Ectodermal cell (in vitro differentiated cells): ENCODE measurements around the gene URM1. TPM values are rescaled to one million over a fixed set of nuclear protein-coding genes. Genes with fewer than 3 reads are reported as not detected.

Source experiments
- H3K27ac ChIP-seq: 2 replicates; pipeline ENCODE4 v1.7.0; 2013; ENCODE audit warnings: mild to moderate bottlenecking, low read depth, low read length; ENCODE audit not compliant: insufficient read depth, poor library complexity, severe bottlenecking
- H3K27me3 ChIP-seq: 2 replicates; pipeline ENCODE4 v1.7.0; 2013; ENCODE audit warnings: mild to moderate bottlenecking, low read length; ENCODE audit not compliant: insufficient read depth, control insufficient read depth, poor library complexity, severe bottlenecking
- H3K36me3 ChIP-seq: one replicate; pipeline ENCODE4 v1.7.0; 2013; ENCODE audit warnings: low read length; ENCODE audit not compliant: control insufficient read depth, insufficient read depth
- H3K4me1 ChIP-seq: one replicate; pipeline ENCODE4 v1.7.0; 2013; ENCODE audit warnings: low read length; ENCODE audit not compliant: control insufficient read depth, insufficient read depth
- H3K4me3 ChIP-seq: 2 replicates; pipeline ENCODE4 v1.7.0; 2013; ENCODE audit warnings: low read depth, low read length, control low read depth; ENCODE audit not compliant: insufficient read depth
- H3K9me3 ChIP-seq: 2 replicates; pipeline ENCODE4 v1.7.0; 2013; ENCODE audit warnings: mild to moderate bottlenecking, low read length, moderate library complexity; ENCODE audit not compliant: control insufficient read depth
- WGBS, 2 experiments: methylation state at CpG; one replicate each; pipeline ENCODE4 v1.1.7; 2013; ENCODE audit warnings: missing lambda C conversion rate in 2 of 2; 5-methylcytosine and 5-hydroxymethylcytosine counted together
- polyA plus RNA-seq, 4 experiments: library from polyadenylated mRNA; stranded (reverse); fragments of 50-300 nt; gene quantifications; one replicate each; pipeline ENCODE4 v1.2.3, GENCODE V29; 2013

Gene URM1
- polyA plus RNA-seq (2013, experiment 1 of 4), result 69.7 TPM
- 61.6 TPM for polyA plus RNA-seq (2013, experiment 2 of 4)
- polyA plus RNA-seq (2013, experiment 3 of 4), result 43.7 TPM
- 47.7 TPM for polyA plus RNA-seq (2013, experiment 4 of 4)

DNA sequence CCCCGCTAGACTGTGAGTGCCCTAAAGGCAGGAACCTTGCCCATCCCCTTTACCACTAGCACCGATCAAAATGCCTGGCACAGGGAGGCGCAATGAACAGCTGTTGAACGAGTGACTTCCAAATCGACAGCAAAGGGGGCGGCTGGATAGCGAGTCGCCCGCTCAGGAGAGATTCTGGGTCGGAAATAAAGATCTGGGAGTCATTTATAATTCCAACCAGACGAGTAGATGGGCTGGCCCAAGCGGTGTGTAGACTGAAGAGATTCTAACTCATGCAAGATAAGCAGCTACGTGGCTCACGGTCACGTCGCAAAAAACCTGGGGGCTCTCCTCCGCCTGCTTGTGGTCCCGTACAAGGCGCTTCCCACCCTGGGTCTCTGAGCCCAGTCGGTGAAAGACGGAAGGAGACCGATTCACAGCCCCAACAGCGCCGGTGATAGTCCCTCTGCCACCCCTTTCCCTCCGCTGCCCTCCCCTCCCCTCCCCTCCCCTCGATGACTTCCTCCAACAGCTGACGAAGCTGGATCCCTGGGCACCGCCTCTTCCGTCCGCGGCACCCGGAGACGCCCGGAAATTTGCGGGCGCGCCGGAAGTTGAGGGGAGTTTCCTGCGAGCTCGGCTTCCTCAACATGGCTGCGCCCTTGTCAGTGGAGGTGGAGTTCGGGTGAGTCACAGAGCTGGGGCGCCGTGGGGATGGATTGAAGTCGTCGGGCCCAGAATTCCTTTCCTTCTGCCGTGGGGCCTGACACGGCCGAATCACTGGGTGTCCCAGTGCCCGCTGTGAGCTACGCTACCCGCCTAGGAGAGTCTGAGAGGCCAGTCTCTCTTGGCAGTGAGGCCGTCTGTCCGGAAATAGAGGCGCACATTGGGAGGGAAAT is at the start of gene URM1:
URM1 (plus strand) TSS at position 623 of the 878 bp plus-strand sequence; CDS start at position 630, 7 bp downstream.
- H3K4me3 ChIP-seq, result peak within 1 kb of the TSS; percentile 83

DNA sequence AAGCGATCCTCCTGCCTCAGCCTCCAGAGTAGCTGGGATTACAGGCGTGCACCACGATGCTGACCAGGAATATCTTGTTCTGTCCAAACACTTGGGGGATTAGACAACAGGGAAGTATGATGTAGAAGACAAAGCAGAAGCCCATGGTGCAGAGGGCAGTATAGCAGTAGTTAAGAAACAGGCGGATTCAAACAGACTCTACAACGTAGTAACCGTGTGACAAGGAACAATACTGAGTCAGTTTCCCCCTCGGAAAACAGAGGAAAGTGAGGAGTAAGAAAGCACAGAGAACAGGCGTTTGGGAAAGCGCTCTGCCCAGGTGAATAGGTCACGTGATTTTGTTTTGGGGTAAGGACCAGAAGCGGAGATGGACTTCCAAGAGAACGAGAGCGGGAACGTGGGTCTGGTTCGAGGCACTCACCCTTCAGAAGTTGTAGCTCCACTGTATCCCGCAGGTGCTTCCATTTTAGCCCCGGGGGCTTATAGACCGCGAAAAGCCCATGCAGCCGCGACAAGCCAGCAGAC is 49.2 kb upstream of the URM1 start:
- peak overlapping the region; percentile 92 for H3K4me3 ChIP-seq
- H3K4me1 ChIP-seq, result peaks cover 10% of the 10 kb centered on the region
- 2 to 3% methylated on average over 21 of the region's 21 CpGs for WGBS, 2 experiments
- peaks cover 14% of the 10 kb centered on the region for H3K36me3 ChIP-seq
- no peaks in the 10 kb centered on the region for H3K27me3 ChIP-seq
- H3K27ac ChIP-seq, result peak overlapping the region; percentile 88
- H3K9me3 ChIP-seq, result no peaks in the 10 kb centered on the region

More for the DNA sequence above, at the start of gene URM1:
- Histone ChIP-seq H3K27me3 (peaks cover 15% of the 10 kb centered on the region), H3K27ac (peak within 1 kb of the TSS; percentile 60), H3K9me3 (no peaks in the 10 kb centered on the region), H3K4me1 (peaks cover 10% of the 10 kb centered on the region), H3K36me3 (no peaks in the 10 kb centered on the region)
- WGBS, 2 experiments, result 1% methylated on average over 55 of the region's 55 CpGs

DNA sequence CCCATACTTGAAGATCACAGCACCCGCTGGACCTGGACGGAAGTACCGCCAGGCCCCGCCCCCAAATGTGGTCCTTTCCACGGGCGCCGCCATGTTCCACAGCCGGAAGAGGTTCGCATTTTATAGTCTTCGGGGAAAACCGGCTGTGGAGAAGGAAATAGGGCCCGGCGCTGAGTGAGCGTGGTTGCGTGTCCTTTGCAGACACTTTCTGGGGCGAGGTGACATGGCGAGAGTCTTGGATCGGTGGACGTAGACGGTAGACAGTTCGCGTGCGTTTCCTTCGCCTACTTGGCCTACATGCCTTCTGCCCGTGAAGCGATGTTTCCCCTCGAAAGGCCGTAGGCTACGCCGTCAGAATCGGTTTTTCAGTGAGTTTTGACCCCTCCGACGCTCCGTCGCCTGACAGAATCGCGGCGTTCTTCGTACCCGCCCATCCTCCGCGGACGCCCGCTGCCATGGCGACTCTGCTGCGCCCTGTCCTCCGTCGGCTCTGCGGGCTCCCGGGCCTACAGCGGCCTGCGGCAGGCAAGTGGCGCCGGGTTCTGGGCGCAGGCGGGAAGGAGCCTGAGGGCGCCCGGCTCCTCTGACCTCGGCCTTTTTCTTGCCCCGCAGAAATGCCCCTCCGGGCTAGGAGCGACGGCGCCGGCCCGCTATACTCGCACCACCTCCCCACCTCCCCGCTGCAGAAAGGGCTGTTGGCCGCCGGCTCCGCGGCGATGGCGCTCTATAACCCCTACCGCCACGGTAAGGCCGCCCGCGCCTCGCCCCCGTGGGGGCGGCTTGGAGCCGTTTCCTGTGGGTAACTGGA is 48.6 kb upstream of the URM1 start, which contains the start of the genes COQ4 and TRUB2:
COQ4 (plus strand) TSS at position 436 of the 808 bp plus-strand sequence; CDS start at position 456, 20 bp downstream.
TRUB2 (minus strand) TSS at position 44 of the 808 bp plus-strand sequence; CDS start at position 5, 39 bp downstream.
- Histone ChIP-seq H3K9me3 (no peaks in the 10 kb centered on the region), H3K4me3 (peak within 1 kb of the TSS; percentile 92), H3K27me3 (no peaks in the 10 kb centered on the region), H3K4me1 (peaks cover 10% of the 10 kb centered on the region), H3K36me3 (peaks cover 8% of the 10 kb centered on the region), H3K27ac (peak within 1 kb of the TSS; percentile 88)
- 0% methylated on average over 83 of the region's 83 CpGs for WGBS, 2 experiments

DNA sequence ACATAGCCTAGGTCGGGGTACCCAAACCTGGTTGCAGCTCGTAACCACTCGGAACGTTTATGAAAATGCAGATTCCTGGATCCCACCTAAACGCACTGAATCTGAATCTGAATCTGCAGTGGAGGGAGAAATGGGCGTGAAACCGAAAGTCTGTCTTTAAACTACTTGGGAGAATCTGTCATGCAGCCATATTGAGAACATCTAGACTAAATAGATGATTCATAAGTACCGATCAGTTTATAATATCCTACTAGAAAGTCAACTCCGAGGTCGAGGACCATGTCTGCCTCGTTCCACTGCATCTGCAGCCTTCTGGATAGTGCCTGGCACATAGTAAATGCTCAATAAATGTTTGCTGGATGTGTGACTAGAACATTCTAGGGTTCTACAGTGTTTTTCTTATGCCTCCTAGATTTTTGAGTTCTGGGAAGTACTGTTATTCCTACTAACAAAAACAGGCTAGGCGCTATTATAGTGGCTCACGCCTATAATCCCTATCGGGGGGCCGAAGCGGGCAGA is 47.9 kb upstream of the URM1 start:
- Histone ChIP-seq H3K27me3 (no peaks in the 10 kb centered on the region), H3K9me3 (no peaks in the 10 kb centered on the region), H3K4me3 (peak overlapping the region; percentile 92), H3K27ac (no peak overlapping the region), H3K4me1 (peaks cover 10% of the 10 kb centered on the region), H3K36me3 (peaks cover 6% of the 10 kb centered on the region)
- WGBS, 2 experiments, result 32 to 33% methylated on average over 16 of the region's 16 CpGs

DNA sequence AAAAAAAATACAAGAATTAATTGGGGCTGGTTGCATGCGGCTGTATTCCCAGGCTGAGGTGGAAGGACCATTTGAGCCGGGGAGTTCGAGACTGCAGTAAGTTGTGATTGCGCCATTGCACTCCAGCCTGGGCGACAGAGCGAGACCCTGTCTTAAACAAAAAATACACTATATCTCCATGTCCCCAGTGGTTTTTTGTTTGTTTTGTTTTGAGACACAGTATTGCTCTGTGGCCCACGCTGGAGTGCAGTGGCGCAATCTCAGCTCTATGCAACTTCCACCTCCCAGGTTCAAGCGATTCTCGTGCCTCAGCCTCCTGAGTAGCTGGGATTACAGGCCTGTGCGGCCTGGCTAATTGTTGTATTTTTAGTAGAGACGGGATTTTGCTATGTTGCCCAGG is 47.4 kb upstream of the URM1 start:
- peak overlapping the region; percentile 92 for H3K4me3 ChIP-seq
- WGBS, 2 experiments, result 93 to 94% methylated on average over 12 of the region's 12 CpGs
- peaks cover 10% of the 10 kb centered on the region for H3K4me1 ChIP-seq
- H3K27ac ChIP-seq, result no peak overlapping the region
- H3K27me3 ChIP-seq, result no peaks in the 10 kb centered on the region
- no peaks in the 10 kb centered on the region for H3K9me3 ChIP-seq
- H3K36me3 ChIP-seq, result peaks cover 11% of the 10 kb centered on the region

DNA sequence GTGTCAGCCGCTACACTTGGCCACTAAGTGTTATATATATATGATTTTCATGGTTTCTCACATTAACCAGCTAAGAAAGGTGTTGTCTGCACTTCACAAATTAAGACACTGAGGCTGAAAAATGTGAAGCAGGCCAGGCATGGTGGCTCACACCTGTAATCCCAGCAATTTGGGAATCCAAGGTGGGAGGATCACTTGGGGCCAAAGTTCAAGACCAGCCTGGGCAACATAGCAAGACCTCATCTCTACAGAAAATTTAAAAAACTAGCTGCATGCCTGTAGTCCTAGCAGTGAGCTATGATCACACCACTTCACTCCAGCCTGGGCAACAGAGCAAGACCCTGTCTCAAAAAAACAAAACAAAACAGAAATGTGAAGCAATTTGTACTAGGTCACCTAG is 46.8 kb upstream of the URM1 start:
- Histone ChIP-seq H3K4me3 (no peak overlapping the region), H3K4me1 (peaks cover 10% of the 10 kb centered on the region), H3K36me3 (peaks cover 15% of the 10 kb centered on the region), H3K9me3 (no peaks in the 10 kb centered on the region), H3K27ac (no peak overlapping the region), H3K27me3 (no peaks in the 10 kb centered on the region)
- 100% methylated on average over 1 of the region's 1 CpG; no CpG with 5 or more reads in 1 of the 2 experiments for WGBS, 2 experiments

DNA sequence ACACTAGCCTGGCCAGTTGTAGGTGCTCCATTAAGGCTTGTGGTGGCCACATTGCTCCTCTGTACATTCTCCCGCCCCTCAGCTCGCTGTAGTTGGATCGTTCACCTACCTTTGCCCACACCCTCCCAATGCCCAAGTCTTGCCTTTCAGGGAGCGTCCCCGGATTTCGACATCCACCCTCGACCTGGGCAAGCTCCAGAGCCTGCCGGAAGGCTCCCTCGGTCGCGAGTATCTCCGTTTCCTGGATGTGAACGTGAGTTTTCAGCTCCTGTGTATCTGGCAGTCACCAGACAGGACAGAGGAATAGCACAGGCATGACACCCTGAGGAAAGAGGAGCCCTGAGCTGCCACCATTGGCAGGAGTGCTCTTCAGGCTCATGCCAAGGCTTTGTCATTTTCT is 45.5 kb upstream of the URM1 start:
- Histone ChIP-seq H3K36me3 (peaks cover 15% of the 10 kb centered on the region), H3K4me3 (no peak overlapping the region), H3K27ac (no peak overlapping the region), H3K4me1 (peaks cover 10% of the 10 kb centered on the region), H3K27me3 (no peaks in the 10 kb centered on the region), H3K9me3 (no peaks in the 10 kb centered on the region)
- 94 to 95% methylated on average over 13 of the region's 13 CpGs for WGBS, 2 experiments

DNA sequence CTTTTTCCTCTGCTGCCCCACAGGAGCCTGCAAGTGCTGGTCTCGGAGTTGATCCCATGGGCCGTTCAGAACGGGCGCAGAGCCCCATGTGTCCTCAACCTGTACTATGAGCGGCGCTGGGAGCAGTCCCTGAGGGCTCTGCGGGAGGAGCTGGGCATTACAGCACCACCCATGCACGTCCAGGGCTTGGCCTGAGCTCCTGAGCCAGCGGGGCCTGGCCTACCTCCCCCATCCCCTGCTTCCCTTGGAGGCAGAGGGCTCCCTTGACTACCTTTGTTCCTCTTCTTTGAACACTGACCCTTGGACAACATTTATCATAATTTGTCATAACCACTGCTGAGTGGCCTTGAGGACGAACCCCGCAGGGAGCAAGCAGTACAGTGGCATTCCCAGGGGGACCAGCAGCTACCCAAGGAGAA is 37.7 kb upstream of the URM1 start:
- H3K27ac ChIP-seq, result no peak overlapping the region
- no peak overlapping the region for H3K4me3 ChIP-seq
- no peaks in the 10 kb centered on the region for H3K27me3 ChIP-seq
- H3K9me3 ChIP-seq, result no peaks in the 10 kb centered on the region
- H3K4me1 ChIP-seq, result no peaks in the 10 kb centered on the region
- peaks cover 7% of the 10 kb centered on the region for H3K36me3 ChIP-seq
- WGBS, 2 experiments, result 92 to 93% methylated on average over 11 of the region's 11 CpGs

DNA sequence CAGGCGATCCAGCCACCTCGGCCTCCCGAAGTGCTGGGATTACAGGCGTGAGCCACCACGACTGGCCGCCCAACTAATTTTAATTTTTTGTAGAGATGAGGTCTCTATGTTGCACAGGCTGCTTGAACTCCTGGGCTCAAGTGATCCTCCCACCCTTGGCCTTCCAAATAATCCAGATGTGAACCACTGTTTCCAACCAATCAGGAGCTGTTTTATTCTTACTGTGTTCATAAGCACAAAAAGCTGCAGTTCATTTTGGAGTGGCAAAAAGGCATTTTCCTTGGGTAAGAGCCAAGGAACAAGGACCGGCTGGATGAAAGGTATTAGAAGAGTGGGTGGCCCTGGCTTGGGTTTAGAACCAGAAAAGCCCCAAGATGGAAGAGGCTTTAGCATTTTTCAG is 36.0 kb upstream of the URM1 start:
- 93 to 97% methylated on average over 7 of the region's 7 CpGs for WGBS, 2 experiments
- H3K4me1 ChIP-seq, result no peaks in the 10 kb centered on the region
- H3K27ac ChIP-seq, result no peak overlapping the region
- no peaks in the 10 kb centered on the region for H3K9me3 ChIP-seq
- H3K27me3 ChIP-seq, result no peaks in the 10 kb centered on the region
- no peaks in the 10 kb centered on the region for H3K36me3 ChIP-seq
- H3K4me3 ChIP-seq, result no peak overlapping the region
